NAMALWA (cell line): ENCODE measurements around the gene ZNF527.
A peak's percentile ranks its signal among the peaks of the same experiment; 100 is the strongest.
"Not testable (repeated sequence)": the region's sequence is repeated elsewhere in the genome, so short reads cannot be mapped to it uniquely, and the experiment has no call there.

Source experiments
- DNase-seq: peaks from one replicate; pipeline ENCODE4 v3.0.0-alpha.2; 2015; ENCODE audit warnings: low spot score

Gene ZNF527

DNA sequence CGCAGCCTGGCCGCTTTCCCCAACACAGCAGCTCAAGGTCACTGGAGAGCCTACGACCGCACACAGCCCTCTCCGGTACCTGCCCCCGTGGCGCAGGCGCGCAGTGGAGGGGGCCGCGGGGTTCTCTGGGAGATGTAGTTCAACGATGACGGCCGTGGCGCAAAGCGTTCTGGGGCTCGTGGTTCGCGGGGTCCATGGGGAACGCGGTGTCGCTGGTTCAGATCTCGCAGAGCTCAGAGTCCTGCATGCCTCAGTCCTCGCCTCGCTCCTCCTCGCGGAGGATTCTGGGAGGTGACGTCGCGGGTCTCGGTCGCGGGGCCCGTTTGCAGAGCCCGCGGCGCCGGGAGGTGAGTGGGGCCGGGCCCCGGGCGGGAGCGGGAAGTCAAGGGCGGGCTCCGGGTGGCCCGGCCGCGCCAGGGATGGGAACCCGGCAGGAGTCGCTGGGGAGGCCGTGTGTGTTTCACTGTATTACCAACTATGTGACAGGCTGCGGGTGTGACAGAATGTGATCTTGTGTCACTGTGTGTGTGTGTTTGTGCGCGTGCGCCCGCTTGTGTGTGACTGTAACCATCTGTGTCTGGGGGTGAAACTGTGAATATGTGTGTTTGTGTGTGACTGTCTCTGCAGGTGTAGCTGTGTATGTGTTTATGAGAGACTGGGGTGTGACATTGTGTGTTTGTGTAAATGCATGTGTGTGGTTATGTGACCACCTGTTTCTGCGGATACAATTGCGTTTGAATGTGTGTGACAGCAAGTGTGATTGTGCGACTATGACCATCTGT, at the start of gene ZNF527:
TSS of gene ZNF527 (plus strand) at position 220 of the 782 bp plus-strand sequence. CDS start 3,100 bp downstream, outside the sequence.
- peak; percentile 98 for DNase-seq

DNA sequence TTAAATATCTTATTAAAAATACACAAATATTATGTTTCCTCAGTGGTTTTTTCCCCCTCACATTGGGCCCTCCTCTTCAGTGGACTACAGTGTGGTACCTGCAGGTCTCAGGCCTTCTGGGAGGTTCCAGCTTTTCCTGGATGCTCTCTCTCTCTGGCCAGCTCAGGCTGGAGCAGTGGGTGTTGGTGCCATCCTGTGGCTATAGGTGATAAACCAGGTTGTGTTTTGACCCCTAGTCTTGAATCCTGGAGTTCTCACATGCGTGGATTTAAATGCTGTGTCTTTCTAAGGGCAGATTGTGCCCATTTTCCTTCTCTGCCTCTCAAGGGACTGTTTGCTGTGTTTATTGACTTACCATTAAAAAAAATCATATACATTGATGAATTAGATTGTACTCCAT, 41.2 kb upstream of the ZNF527 start:
- peak; percentile 9 for DNase-seq

DNA sequence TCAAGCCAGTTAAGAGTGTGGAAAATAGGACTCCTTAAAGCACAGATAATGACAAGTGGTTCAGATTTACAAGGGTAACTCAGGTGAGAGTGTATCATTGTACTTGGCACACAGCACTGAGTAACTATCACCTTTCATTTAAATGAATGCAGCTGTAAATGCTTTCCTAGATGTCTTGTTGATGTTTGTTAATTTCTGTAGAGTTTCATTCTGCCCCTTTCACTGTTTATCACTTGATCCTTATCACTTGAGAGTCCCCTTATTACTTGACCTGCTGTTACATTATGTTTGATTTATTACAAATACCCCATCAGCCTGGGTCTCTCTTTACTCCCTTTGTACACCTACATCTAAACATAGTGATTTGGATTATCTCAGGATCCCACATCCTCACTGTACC, 38.1 kb upstream of the ZNF527 start:
- DNase-seq = no peak

DNA sequence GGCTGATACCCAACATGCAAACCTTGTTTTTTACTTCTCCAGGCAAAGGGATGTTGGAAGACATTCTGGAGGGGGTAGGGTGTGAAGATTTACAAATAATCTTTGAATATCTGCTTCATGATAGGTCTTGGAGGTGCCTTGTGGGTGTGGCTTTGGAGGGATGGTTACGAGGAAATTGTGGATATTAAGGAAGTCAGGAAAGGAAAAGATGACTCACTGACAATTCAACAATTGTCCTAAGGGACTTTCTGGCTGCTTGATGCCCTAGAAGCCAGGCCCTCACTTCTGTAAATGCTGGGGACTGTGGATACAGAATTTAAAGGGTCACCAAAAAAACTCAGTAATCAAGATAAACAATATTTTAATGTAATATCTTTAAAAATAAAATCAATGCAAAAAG, 37.4 kb upstream of the ZNF527 start:
- no peak for DNase-seq

DNA sequence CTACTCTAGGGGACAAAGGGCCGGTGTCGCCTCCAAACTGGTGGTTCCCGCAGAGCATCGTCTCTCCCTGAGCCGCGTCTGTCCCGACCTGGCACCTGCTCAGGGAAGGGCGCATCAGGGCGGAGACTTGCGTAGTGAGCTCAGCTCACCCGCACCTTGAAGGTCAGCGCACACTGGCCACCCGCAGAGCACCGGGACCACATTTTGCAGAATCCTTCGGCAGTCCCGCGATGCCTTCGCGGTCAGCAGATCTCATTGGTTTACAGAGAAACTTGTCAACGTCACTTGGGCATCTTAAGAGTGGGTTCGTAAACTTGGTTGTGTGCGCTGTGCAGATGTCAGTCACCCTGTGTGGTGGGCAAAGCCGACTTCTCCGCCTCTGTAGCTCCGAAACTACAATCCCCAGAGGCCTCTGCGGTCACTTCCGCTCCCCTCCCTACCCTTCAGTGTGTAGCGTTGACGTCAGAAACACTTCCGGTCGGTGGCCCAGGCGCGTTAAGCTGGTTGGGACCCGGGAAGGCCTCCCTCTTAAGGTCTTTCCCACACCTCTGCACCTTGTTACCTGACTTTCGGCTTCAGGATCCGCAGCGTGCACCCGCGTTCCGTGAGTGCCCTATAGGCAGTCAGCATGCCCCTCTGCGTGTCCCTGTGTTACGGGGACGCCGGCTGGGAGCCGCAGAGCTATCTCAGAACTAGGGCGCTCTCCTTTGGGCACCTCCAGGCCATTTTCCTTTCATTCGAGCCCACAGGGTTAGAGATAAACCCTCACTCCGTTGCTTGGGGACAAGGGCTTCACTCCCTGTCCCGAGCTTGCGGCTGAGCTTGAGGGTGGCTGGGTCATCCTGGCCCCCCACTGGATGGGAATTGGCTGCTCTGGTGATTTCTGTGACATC, 36.5 kb upstream of the ZNF527 start:
- peak; percentile 81 for DNase-seq

DNA sequence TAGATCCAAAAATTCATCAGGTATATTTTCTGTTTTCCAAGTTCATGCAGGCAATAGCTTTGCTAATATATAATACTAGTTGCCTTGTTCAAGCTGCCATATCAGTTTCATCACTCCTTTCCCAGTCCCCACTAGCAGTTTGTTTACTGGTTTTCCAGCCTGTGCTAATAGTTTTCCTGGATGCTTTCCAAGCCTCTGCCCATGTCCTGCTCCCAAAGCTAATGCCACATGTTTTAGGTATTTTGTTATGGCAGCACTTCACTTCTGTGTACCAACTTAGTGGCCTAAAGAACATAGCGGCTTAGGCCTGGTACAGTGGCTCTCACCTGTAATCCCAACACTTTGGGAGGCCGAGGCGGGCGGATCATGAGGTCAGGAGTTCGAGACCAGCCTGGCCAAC, 28.1 kb upstream of the ZNF527 start:
- no peak for DNase-seq

DNA sequence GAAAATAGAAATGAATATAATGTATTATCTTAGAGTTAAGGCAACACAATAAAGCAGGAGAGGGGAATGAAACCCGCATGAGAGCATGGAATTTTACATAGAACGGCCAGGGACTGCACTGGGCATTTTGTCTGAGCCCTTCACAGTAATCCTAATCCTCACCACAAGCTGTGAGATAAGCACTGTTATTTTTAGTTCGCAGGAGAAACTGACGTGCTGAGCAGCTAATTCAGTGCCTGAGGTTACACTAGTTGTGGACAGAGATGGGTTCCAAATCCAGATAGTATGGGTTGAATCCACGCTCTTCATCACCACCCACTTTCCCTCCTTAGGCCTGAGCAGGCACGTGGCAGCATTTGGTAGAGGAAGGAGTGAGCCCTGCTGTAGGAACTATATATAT, 24.8 kb upstream of the ZNF527 start:
- no peak for DNase-seq

DNA sequence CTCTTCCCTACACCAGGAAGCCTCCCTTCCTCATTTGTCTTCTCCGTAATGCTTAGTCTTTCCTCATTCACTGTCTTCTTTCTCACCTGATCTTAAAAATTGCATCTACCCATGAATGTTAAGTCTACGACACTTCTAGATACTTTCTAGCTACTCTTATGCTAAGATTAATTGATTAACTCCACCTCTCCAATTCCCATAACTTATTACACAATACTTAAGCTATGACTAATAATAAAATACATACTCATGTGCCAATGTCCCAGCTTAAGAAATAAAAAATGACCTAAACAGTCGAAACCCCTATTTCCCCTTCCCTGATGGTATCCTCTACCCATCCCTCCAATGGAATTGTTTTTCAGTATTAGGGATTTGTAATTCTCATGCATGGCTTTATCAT, 22.8 kb upstream of the ZNF527 start:
- DNase-seq = no peak

DNA sequence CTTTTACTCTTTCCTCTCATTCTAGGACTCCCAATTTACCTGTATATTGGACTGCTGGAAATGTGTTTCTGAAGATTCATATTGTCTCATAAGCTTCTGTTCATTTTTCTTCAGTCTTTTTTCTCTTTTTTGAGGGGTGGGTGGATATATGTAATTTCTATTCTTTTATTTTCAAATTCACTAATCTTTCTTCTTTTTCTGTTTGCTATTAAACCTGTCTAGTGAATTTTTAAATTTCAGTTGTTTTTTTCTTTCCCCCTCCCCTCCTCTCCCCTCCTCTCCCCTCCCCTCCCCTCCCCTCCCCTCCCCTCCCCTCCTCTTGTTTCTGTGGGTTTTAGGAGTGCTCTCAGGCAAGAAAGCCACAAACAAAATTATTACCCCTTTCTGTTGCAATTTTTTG, 16.9 kb upstream of the ZNF527 start:
- DNase-seq = no peak

DNA sequence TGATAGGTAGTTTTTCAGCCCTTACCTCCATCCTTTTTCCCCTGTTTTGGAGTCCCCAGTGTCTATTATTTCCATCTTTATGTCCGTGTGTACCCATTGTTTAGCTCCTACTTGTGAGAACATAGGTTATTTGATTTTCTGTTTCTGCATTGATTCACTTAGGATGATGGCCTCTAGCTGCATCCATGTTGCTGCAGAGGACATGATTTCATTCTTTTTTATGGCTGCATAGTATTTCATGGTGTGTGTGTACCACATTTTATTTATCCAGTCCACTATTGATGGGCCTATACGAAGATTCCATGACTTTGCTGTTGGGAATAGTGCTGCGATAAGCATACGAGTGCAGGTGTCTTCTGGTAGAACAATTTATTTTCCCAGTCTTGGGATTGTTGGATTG, 15.0 kb upstream of the ZNF527 start:
- DNase-seq = no peak

DNA sequence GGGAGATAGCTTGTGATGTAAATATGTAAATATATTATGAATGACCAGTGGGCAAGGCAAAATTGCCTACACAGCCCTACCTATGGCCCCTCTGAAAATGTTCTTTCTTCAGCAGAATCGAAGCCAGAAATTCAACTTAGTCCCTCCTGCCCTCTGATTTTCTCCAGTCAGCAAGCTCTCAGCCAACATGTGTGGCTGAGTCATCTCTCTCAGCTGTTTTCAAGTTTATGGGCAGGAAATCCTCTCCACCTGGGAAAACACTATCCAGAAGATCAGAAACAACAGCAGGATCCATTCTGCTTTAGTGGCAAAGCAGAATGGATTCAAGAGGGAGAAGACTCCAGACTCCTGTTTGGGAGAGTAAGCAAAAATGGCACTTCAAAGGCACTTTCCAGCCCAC, 8.9 kb upstream of the ZNF527 start:
- DNase-seq = no peak

DNA sequence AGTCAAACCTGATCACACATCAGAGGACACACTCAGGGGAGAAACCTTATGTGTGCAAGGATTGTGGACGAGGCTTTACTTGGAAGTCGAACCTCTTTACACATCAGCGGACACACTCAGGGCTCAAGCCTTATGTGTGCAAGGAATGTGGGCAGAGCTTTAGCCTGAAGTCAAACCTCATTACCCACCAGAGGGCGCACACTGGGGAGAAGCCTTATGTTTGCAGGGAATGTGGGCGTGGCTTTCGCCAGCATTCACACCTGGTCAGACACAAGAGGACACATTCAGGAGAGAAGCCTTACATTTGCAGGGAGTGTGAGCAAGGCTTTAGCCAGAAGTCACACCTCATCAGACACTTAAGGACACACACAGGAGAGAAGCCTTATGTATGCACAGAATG, 8.2 kb upstream of the ZNF527 start:
- DNase-seq = peak; percentile 44

DNA sequence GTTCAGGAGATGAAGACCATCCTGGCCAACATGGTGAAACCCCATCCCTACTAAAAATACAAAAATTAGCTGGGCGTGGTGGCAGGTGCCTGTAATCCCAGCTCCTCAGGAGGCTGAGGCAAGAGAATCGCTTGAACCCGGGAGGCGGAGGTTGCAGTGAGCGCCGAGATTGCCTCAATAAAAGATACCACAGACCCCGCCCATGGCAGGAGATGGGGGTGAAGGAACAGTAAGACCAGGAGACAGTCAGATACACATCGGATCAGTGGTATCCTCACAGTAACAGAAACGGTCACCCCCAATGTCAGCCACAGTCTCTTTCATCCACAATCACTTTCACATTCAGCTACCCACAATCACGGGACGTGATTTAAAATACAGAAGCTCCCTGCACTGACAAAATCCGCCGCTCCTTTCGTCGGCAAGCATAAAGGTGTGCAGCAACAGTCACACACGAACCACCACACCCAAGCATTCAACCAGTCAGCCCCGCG, 466 bp upstream of the ZNF527 start:
- not testable (repeated sequence) for DNase-seq

DNA sequence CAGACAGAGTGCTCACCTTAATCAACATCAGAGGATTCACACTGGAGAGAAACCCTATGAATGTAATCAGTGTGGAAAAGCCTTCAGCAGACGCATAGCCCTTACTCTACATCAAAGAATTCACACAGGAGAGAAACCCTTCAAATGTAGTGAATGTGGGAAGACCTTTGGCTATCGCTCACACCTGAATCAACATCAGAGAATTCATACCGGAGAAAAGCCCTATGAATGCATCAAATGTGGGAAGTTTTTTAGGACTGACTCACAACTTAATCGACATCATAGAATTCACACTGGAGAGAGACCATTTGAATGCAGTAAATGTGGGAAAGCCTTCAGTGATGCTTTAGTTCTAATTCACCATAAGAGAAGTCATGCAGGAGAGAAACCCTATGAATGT, 18.3 kb downstream of the ZNF527 start:
- DNase-seq = no peak

DNA sequence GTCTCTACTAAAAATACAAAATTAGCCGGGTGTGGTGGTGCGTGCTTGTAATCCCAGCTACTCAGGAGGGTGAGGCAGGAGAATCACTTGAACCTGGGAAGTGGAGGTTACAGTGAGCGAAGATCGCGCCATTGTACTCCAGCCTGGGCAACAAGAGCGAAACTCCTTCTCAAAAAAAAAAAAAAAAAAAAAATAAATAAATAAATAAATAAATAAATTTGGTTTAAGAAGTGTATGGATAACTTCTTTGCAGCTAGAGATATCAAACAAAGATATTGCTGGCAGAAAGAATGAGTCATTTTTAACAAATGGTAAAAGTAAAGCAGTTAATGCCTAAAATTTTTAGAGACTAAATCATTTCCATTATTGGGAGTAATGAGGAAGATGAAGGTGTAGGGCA, 20.5 kb downstream of the ZNF527 start:
- not testable (repeated sequence) for DNase-seq

DNA sequence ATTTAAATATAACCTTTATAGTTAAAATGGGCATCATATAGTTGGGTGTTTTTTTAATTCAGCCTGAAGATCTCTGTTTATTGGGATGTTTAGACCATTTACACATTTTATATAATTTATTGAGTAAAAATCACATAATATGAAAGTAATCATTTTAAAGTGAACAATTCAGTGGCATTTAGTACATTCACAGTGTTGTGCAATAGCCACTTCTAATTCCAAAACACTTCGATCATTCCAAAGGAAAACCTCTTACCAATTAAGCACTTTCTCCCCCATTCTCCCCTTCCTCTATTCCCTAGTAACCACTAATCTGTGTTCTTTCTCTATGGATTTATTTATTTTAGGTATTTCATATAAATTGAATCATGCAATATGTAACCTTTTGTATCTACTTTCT, 30.2 kb downstream of the ZNF527 start:
- DNase-seq = no peak

DNA sequence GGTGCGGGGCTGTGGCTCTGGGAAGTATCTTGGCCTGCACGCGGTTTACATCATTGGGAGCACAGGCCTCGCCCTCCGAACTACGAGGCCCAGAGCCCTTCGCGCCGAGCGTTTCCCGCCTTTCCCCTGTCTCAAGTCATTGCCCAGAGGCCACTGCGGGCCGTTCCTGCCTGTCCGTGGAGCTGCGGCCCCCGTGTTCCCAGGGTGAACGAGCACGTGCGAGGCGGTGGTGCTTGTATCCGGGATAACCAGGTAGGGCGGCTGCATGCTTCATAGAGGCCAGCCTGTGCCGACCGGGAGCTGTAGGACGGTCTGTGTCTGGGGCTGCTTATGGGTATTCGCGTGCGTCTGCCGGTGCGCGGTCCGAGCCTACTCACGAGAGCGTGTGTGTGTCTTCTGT, 32.5 kb downstream of the ZNF527 start:
- no peak for DNase-seq

DNA sequence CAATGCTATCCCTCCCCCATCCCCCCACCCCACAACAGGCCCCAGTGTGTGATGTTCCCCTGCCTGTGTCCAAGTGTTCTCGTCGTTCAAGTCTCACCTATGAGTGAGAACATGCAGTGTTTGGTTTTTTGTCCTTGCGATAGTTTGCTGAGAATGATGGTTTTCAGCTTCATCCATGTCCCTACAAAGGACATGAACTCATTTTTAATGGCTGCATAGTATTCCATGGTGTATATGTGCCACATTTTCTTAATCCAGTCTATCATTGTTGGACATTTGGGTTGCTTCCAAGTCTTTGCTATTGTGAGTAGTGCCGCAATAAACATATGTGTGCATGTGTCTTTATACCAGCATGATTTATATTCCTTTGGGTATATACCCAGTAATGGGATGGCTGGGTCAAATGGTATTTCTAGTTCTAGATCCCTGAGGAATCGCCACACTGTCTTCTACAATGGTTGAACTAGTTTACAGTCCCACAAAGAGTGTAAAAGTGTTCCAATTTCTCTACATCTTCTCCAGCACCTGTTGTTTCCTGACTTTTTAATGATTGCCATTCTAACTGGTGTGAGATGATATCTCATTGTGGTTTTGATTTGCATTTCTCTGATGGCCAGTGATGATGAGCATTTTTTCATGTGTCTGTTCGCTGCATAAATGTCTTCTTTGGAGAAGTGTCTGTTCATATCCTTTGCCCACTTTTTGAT, 35.4 kb downstream of the ZNF527 start:
- DNase-seq = not testable (repeated sequence)

DNA sequence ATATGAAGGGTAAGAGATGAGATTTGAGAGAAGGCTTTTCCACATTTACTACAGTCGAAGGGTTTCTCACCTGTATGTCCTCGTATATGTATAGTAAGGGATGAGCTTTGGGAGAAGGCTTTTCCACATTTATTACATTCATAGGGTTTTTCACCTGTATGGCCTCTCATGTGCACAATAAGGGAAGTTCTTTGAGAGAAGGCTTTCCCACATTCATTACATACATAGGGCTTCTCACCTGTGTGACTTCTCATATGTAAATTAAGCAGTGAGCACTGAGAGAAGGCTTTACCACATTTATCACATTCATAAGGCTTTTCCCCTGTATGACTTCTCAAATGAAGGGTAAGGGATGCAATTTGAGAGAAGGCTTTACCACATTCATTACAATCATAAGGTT, 41.8 kb downstream of the ZNF527 start:
- DNase-seq = no peak

DNA sequence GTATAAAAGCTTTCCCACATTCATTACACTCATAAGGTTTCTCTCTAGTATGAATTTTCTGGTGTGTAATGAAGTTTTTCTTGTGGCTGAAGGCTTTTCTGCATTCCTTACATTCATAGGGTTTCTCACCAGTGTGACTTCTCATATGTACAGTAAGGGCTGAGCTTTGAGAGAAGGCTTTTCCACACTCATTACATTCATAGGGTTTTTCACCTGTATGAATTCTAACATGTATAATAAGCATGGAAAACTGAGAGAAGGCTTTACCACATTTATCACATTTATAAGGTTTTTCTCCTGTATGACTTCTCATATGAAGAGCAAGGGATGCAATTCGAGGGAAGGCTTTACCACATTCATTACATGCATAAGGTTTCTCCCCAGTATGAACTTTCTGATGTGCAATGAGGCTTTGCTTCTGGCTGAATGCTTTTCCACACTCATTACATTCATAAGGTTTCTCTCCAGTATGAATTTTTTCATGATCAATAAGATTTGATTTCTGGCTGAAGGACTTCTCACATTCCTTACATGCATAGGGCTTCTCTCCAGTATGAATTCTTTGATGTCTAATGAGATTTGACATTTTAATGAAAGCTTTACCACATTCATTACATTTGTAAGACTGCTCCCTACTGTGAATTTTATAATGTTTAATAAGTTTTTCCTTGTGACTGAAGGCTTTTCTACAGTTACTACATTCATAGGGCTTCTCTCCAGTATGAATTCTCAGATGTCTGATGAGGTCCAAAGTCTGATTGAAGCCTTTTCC, 42.6 kb downstream of the ZNF527 start:
- DNase-seq = peak; percentile 11
